SU-DHL-6 (cell line): ENCODE data around the gene RAB26.
"Not testable (repeated sequence)": the region's sequence is repeated elsewhere in the genome, so short reads cannot be mapped to it uniquely, and the experiment has no call there.

Experiments used
- CTCF ChIP-seq: fragments of 200-600 bp; sonication (generic); IDR thresholded peaks from one replicate; pipeline ENCODE4 v1.5.1; 2017; ENCODE audit warnings: antibody characterized with exemption, mild to moderate bottlenecking, low read length, moderate library complexity; ENCODE audit not compliant: insufficient read depth, poor library complexity, severe bottlenecking
- EZH2phosphoT487 ChIP-seq: fragments of 200-600 bp; sonication (generic), shearing (Covaris generic); conservative IDR thresholded peaks from 2 replicates; pipeline ENCODE4 v1.6.1; 2018; ENCODE audit warnings: mild to moderate bottlenecking, antibody characterized with exemption, low read length, moderate library complexity, mixed read lengths

- TF ChIP-seq CTCF, EZH2phosphoT487: not testable (repeated sequence)
These were observed 22.2 kb upstream of the RAB26 start for GRCh38 chr16:2126161-2126743.
